Osteocyte (in vitro differentiated cells): ENCODE measurements around the gene SGMS1. TPM values are rescaled to one million over a fixed set of nuclear protein-coding genes. Genes with fewer than 3 reads are reported as not detected.
"Not testable (repeated sequence)": the region's sequence is repeated elsewhere in the genome, so short reads cannot be mapped to it uniquely, and the experiment has no call there.

Experiments used
- DNase-seq: peaks from one replicate; pipeline ENCODE4 v3.0.0; 2021; ENCODE audit warnings: mixed read lengths; ENCODE audit not compliant: unreplicated experiment; ENCODE audit errors: extremely low spot score
- H3K27ac Mint-ChIP-seq: one replicate; pipeline ENCODE4 v1.8.0; 2021; ENCODE audit warnings: mild to moderate bottlenecking, mixed read lengths; ENCODE audit not compliant: unreplicated experiment
- H3K27me3 Mint-ChIP-seq: one replicate; pipeline ENCODE4 v1.8.0; 2021; ENCODE audit warnings: mixed read lengths; ENCODE audit not compliant: unreplicated experiment
- H3K36me3 Mint-ChIP-seq: one replicate; pipeline ENCODE4 v1.8.0; 2021; ENCODE audit warnings: mixed read lengths; ENCODE audit not compliant: unreplicated experiment
- H3K4me1 Mint-ChIP-seq: one replicate; pipeline ENCODE4 v1.8.0; 2021; ENCODE audit warnings: mixed read lengths; ENCODE audit not compliant: unreplicated experiment
- H3K4me3 Mint-ChIP-seq: one replicate; pipeline ENCODE4 v1.8.0; 2021; ENCODE audit warnings: mild to moderate bottlenecking, moderate library complexity, mixed read lengths; ENCODE audit not compliant: unreplicated experiment
- H3K9me3 Mint-ChIP-seq: one replicate; pipeline ENCODE4 v1.8.0; 2021; ENCODE audit warnings: mixed read lengths; ENCODE audit not compliant: unreplicated experiment
- CTCF ChIP-seq: fragments of 200-600 bp; sonication (generic); IDR thresholded peaks from 2 replicates; pipeline ENCODE4 v1.5.0; 2021; ENCODE audit warnings: antibody characterized with exemption, mild to moderate bottlenecking, moderate library complexity
- total RNA-seq: library from RNA; stranded (reverse); gene quantifications from 2 replicates; pipeline ENCODE4 v1.2.1, GENCODE V29; 2021

Gene SGMS1
- total RNA-seq, 1 donor from 2014 or later: 21.0 TPM

GRCh38 chr10:50453940-50454339, 169.8 kb downstream of the SGMS1 start:
- TF ChIP-seq CTCF: no peak
- H3K36me3 Mint-ChIP-seq: peaks cover 4% of the 10 kb centered on the region
- DNase-seq: no peak
- no peaks in the 10 kb centered on the region for H3K27me3 Mint-ChIP-seq
- H3K9me3 Mint-ChIP-seq: no peaks in the 10 kb centered on the region
- H3K27ac Mint-ChIP-seq: no peak overlapping the region
- H3K4me3 Mint-ChIP-seq: no peak overlapping the region
- H3K4me1 Mint-ChIP-seq: no peaks in the 10 kb centered on the region

GRCh38 chr10:50452603-50453002, 171.2 kb downstream of the SGMS1 start:
- TF ChIP-seq CTCF: no peak
- DNase-seq: no peak
- no peak overlapping the region for H3K4me3 Mint-ChIP-seq
- no peak overlapping the region for H3K27ac Mint-ChIP-seq
- H3K36me3 Mint-ChIP-seq: no peaks in the 10 kb centered on the region
- no peaks in the 10 kb centered on the region for H3K27me3 Mint-ChIP-seq
- H3K9me3 Mint-ChIP-seq: no peaks in the 10 kb centered on the region
- no peaks in the 10 kb centered on the region for H3K4me1 Mint-ChIP-seq

GRCh38 chr10:50447691-50448090, 176.1 kb downstream of the SGMS1 start:
- H3K27me3 Mint-ChIP-seq: no peaks in the 10 kb centered on the region
- no peaks in the 10 kb centered on the region for H3K4me1 Mint-ChIP-seq
- H3K9me3 Mint-ChIP-seq: peaks cover 8% of the 10 kb centered on the region
- no peak for TF ChIP-seq CTCF
- no peak for DNase-seq
- no peak overlapping the region for H3K4me3 Mint-ChIP-seq
- H3K36me3 Mint-ChIP-seq: peaks cover 7% of the 10 kb centered on the region
- no peak overlapping the region for H3K27ac Mint-ChIP-seq

GRCh38 chr10:50445777-50446176, 178.0 kb downstream of the SGMS1 start:
- H3K27ac Mint-ChIP-seq, H3K4me3 Mint-ChIP-seq, H3K36me3 Mint-ChIP-seq, H3K4me1 Mint-ChIP-seq, H3K27me3 Mint-ChIP-seq, H3K9me3 Mint-ChIP-seq, DNase-seq: not testable (repeated sequence)

GRCh38 chr10:50440489-50440888, 183.3 kb downstream of the SGMS1 start:
- no peaks in the 10 kb centered on the region for H3K27me3 Mint-ChIP-seq
- H3K4me1 Mint-ChIP-seq: no peaks in the 10 kb centered on the region
- H3K27ac Mint-ChIP-seq: no peak overlapping the region
- H3K4me3 Mint-ChIP-seq: no peak overlapping the region
- peaks cover 4% of the 10 kb centered on the region for H3K36me3 Mint-ChIP-seq
- TF ChIP-seq CTCF: no peak
- peaks cover under 1% of the 10 kb centered on the region for H3K9me3 Mint-ChIP-seq
- no peak for DNase-seq

GRCh38 chr10:50439806-50440205, 183.9 kb downstream of the SGMS1 start:
- Mint-ChIP-seq H3K27ac (no peak overlapping the region), H3K27me3 (no peaks in the 10 kb centered on the region), H3K4me3 (no peak overlapping the region), H3K36me3 (peaks cover 4% of the 10 kb centered on the region), H3K4me1 (no peaks in the 10 kb centered on the region), H3K9me3 (no peaks in the 10 kb centered on the region)
- TF ChIP-seq CTCF: no peak
- DNase-seq: no peak
